DMS79 (cell line): Measurements from ENCODE around the gene LYRM4.

Source experiments
- DNase-seq: peaks from one replicate; lab custom pipeline; 2025; lab: John Stamatoyannopoulos, UW

LYRM4 gene

GRCh38 chr6:5146398-5146797 is 114.4 kb downstream of the LYRM4 start:
- no peak for DNase-seq

GRCh38 chr6:5143634-5144311 is 117.0 kb downstream of the LYRM4 start:
- no peak for DNase-seq

DNA sequence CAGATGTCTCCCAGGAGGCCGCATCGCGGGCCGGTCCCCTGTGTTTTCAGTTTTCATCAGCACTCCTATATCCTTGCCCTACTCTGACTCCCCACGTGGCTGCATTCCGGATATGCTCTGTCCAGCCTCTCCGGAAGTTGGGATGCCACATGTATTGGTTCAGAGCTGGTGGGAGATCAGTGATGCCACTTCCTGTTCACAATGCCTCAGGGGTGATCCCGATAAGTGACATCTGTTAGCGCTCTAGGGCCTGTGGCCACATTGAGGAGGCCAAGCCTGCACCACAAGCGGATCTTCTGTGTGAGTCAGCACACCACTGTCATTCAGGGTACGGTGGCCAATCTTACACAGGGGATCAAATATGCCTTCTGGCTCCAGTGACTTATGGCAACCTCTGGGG is 117.8 kb downstream of the LYRM4 start:
- DNase-seq, result no peak

- DNase-seq, result no peak
Observed at GRCh38 chr6:5142131-5142530, 118.6 kb downstream of the LYRM4 start.

GRCh38 chr6:5141046-5141445 is 119.7 kb downstream of the LYRM4 start:
- no peak for DNase-seq

- no peak for DNase-seq
Observed at GRCh38 chr6:5139828-5140771, 120.7 kb downstream of the LYRM4 start.

- DNase-seq, result no peak
Observed at GRCh38 chr6:5138995-5139827, 121.5 kb downstream of the LYRM4 start.

- DNase-seq, result no peak
Observed at GRCh38 chr6:5136851-5137250, 123.9 kb downstream of the LYRM4 start.

- no peak for DNase-seq
Observed at GRCh38 chr6:5135788-5136376, 124.9 kb downstream of the LYRM4 start.

- DNase-seq, result no peak
Observed at GRCh38 chr6:5133943-5134342, 126.8 kb downstream of the LYRM4 start.

DNA sequence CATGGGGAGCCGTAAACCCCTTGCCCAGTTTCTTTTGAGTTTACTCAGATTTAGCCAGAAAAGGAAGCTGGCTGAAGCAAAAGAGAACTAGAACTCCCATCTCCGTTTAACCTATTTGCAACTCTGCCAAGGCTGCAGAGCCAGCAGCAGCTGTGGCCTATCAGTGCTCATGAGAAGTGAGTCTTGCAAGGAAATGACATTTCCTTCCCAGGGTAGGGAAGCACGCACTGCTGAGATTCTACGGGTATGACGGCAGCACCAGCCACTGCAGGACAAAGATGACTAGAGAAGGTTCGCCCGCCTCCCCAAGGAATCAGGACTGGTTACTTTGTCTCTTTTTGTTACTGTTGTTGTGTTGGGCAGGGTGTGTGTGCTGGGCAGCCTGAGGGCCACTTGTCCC is 128.0 kb downstream of the LYRM4 start:
- DNase-seq, result no peak

DNA sequence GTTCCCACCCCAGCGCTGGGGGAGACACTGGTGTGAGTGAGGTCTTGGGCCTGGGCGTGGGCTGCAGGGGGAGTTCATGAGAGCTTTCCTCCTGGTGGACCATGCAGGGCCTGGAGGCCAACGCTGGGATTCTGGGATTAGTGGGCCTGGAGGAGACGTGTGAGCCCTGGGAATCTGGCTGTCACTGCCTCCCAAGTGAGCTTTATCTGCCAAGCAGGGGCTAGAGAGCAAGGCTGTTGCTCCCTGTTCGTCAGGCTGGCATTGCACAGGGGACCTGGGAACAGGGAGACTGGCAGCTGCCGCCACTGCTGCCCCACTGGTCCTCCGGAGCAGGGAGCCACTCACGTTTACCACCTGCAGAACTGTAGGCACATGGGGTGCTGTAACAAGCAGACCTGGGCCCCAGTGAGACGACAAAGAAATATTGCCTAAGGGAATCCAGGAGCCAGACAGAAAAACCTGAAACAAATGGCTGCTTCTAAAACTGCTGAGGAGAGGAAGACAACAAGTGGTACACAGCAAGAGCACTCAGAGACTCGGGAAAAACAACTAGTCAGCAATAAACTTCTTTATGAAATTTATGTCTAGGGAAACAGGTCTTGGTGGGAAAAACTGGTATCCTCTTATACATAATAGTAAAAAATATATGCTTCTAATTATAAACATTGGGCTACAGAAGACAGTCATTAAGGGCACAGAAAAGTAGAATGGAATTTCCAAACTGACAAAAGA is 130.4 kb downstream of the LYRM4 start:
- no peak for DNase-seq

GRCh38 chr6:5128351-5128750 is 132.4 kb downstream of the LYRM4 start:
- no peak for DNase-seq

DNA sequence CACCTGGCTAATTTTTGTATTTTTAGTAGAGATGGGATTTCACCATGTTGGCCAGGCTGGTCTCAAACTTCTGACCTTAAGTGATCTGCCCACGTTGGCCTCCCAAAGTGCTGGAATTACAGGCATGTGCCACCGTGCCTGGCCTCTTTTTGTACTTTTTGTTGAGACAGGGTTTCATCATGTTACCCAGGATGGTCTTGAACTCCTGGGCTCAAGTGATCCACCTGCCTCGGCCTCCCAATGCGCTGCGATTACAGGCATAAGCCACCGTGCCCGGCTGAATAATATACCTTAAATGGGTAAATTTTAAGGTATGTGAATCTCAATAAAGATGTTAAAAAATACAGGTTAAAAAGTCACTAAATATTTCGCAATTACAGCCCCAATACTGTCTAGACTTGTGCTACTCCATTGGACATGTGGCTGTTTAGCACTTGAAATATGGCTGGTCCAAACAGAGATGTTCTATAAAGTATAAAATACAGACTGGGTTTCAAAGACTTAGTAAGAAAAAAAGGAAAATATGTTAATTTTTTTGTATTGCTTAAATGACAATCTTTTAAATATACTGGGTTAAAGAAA is 133.6 kb downstream of the LYRM4 start:
- DNase-seq, result no peak

GRCh38 chr6:5126214-5126613 is 134.5 kb downstream of the LYRM4 start:
- no peak for DNase-seq

DNA sequence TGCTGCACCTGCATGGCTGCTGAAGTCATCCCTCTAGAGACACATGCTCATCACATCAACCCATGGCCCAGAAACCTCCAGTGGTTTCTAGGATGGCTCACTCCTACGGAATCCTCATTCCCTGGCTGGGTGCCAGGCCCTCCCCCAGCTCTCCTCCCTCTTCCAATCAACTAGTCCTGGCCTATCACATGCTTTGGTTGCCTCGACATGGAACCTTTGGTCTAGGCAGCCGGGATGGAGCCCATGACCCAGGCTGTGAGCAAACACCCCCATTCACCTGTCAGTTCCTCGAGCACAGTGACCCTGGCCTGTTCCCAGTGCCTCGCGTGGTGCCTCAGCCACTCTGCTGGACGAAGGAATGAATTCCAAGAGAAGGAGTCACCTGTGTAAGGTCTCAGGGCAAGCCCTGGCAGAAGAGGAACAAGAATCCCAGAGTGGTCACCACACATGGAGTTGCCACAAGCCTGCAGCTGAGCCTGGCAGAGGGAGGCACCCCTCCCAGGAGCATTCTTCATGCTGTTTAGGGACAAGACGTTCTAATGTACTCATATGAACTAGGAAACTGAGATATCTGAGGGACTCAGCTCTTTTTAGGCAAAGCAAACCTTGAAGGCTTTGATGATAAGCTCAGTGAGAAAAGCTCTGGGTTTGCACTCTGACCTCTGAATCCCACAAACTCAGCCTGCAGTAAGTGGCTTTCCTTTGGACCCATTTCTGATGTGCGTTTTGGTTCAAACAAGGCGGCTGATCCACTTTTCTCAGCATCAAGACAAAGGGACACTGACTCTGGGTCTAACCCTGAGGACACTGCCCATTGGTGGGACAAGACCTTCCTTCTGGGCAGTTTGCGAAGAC is 135.4 kb downstream of the LYRM4 start:
- DNase-seq, result no peak

DNA sequence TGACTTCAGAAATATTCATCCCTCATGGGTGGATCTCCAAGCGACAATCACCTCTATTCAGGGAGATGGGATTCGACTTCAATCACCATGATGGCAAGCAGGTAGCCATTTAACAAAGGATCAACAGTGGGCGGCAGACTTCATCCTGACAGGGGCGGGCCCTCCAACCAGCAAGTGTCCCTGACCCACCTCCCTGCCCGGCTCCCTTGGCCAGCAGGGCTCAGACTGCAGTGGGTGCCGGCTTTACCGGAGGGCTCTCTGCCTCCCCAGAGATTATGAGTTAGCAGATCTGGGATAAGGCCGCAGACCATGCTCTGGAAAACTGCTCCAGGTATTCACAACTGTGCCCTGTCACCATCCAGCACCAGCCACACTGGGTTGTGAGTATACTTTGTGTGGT is 136.2 kb downstream of the LYRM4 start:
- DNase-seq, result no peak

DNA sequence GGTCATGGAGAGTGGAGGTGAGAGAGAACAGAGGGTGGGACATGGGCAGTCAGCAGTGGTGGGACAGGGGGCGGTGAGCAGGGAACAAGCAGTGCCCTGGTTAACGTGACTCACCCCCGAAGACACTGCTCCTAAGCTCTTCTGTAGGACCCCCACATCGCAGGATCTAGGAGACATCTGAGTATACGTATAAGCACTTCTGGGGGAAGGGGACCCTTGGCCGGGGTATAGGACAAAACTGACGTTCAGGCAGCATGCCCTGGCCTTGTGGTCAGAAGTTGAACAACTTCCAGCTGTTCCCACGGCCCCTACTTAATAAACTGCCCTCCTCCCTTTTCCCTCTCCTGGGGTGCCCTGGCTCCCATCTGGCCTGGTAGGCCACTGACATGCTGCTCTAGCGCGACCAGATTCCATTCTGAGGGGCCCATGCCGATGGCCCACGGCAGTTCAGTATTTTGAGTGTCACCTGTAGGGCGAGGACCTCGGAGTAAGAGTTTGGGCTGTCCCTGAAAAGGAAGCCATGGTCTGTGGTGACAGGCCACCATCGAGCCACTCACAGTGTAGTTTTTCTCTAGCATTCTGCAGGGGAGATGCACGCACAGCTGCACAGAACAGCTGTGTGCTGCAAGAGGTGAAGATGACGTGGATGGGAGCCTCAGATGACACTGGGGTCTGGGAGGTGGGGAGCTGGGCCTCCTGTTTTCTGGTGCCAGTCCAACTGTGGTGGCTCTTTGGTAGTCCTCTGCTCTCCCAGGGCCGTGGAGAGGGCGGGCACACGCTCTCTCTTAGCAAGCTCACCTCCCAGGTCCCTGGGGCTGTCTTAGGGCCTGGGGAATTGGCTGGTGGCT is 137.2 kb downstream of the LYRM4 start:
- DNase-seq, result no peak

GRCh38 chr6:5122504-5123112 is 138.1 kb downstream of the LYRM4 start:
- DNase-seq, result no peak
